GM12864 (cell line): Measurements from ENCODE around the gene VEPH1.

Source experiments
- DNase-seq: peaks from one replicate; pipeline ENCODE4 v3.0.0-alpha.2; 2011; ENCODE audit warnings: low read depth
- H3K4me3 ChIP-seq: 2 replicates; pipeline ENCODE4 v1.5.1; 2011; ENCODE audit warnings: mild to moderate bottlenecking, low read depth, low read length, control low read depth
- CTCF ChIP-seq: IDR thresholded peaks from 2 replicates; pipeline ENCODE4 v1.5.1; 2011; ENCODE audit warnings: low read depth, mild to moderate bottlenecking, moderate library complexity, low read length, control low read depth, inconsistent platforms; ENCODE audit errors: missing control alignments

Gene VEPH1

DNA sequence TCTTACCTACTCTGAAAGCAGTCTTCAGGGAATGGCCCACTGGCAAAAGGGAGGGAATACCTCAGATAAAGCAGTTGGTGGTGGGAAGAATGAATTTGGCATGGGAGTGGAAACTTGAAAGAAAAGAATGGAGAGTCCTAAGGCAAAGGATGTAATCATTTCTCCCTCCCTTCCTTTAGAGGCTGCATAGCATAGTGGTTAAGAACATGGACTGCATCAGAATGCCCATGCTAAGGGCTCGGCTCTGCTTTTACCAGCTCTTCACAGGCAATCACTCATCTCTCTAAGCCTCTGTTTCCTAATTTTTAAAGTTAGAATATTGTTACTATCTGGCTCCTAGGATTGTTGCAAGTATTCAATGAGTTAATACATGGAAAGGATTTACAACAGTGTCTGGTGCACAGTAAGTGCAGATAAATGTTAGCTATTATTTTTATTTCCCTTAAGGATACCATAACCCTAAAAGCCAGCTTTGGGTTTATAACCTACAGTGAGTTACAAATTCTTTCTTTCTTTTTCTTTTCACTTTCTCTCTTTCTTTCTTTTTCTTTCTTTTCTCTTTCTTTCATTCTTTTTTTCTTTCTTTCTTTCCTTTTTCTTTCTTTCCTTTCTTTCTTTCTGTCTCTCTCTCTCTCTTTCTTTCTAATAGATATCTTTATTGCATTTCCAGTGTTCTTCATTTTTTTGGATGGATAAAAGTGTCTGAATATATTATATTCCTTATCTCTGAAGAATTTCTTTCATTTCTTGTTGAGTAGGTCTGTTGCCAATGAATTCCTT is 23.6 kb downstream of the VEPH1 start:
- DNase-seq: no peak
- no peak for TF ChIP-seq CTCF
- no peak overlapping the region for H3K4me3 ChIP-seq

- no peak for TF ChIP-seq CTCF
- H3K4me3 ChIP-seq: no peak overlapping the region
- no peak for DNase-seq
Observed at GRCh38 chr3:157477441-157477840, 25.8 kb downstream of the VEPH1 start.

- no peak for DNase-seq
- TF ChIP-seq CTCF: no peak
- no peak overlapping the region for H3K4me3 ChIP-seq
Observed at GRCh38 chr3:157475921-157476414, 27.2 kb downstream of the VEPH1 start.

- TF ChIP-seq CTCF: no peak
- DNase-seq: no peak
- H3K4me3 ChIP-seq: no peak overlapping the region
Observed at GRCh38 chr3:157472648-157473047, 30.6 kb downstream of the VEPH1 start.

- DNase-seq: no peak
- TF ChIP-seq CTCF: no peak
- H3K4me3 ChIP-seq: no peak overlapping the region
Observed at GRCh38 chr3:157471064-157471463, 32.2 kb downstream of the VEPH1 start.

DNA sequence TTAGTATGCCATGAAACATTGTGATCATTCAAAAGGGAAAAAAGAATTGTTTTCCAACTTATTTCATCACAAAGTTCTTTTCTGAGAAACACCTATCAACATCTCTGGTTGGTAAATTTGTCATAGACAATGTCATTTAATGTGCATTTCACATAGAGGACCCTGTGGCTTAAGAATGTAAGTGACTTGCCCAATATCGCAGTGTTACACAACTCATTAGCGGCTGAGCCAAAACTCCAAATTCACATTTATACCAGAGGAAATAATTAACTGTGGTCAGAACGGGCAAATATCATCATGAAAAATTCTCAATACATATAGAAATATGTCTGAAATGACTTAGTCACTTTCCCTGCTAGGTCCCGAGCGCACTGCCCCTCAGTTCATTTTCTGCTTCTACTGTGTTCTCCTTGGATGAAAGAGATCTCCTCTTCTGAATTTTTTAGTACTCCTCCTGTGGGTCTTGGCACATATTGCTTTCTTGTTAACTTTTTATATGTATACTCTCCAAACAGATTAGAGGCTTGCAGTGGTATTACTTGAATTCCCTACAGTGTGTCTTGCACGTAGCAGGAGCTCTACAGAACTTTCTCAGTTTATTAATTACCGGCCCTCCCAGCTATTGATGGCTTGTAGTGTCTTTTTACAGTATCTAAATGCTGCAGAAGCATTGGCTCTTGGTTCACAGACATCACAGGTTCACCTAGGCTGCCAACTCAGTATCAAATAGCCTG is 33.5 kb downstream of the VEPH1 start:
- no peak for DNase-seq
- no peak for TF ChIP-seq CTCF
- no peak overlapping the region for H3K4me3 ChIP-seq

- no peak for TF ChIP-seq CTCF
- H3K4me3 ChIP-seq: no peak overlapping the region
- no peak for DNase-seq
Observed at GRCh38 chr3:157467200-157467599, 36.0 kb downstream of the VEPH1 start.
